Glomerular endothelial cell (primary cell): ENCODE data around the gene STAC. TPM values are rescaled to one million over a fixed set of nuclear protein-coding genes. Genes with fewer than 3 reads are reported as not detected.

Source experiments
- DNase-seq: peaks from one replicate; pipeline ENCODE4 v3.0.0-alpha.2; 2011; ENCODE audit warnings: low read depth, low spot score; ENCODE audit errors: extremely low read depth
- total RNA-seq: library from RNA; depleted of rRNA; stranded (reverse); fragments of >200 nt; gene quantifications from 2 replicates; pipeline ENCODE4 v1.2.3, GENCODE V29; 2015

Gene STAC
- total RNA-seq, 1 donor from 2014 or later = 7.4 TPM

DNA sequence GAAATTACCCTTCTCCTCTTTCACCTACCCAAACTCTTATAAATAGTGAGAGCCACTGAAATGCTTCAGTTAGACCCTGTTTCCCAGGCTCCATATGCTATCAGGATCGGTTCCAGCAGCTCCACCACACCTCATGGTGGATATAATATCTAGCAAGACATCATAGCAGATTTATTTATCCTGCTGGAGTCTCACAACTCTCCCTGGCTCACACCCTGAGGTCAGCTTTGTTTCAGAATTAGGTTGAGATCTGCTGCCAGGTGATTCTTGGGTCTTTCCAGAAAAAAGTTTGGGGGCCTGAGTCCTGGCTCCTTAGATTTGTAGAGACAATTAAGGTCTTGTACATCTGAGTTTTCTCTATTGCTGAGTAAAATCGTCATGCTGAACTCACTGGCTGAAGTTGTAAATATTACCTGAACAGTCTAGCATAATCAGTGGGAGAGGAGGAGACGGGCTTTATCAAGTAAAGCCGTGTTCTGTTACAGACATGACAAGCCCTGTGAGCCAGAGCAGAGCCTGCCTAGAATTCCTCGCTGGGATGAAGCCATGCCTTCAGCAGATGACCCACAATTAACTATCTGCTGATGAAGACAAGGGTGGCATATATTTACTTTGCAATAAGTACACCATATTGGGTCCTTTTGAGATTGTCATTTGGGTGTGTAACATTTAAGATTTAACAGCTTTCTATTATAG lies 131.6 kb downstream of the STAC start:
- DNase-seq = no peak

DNA sequence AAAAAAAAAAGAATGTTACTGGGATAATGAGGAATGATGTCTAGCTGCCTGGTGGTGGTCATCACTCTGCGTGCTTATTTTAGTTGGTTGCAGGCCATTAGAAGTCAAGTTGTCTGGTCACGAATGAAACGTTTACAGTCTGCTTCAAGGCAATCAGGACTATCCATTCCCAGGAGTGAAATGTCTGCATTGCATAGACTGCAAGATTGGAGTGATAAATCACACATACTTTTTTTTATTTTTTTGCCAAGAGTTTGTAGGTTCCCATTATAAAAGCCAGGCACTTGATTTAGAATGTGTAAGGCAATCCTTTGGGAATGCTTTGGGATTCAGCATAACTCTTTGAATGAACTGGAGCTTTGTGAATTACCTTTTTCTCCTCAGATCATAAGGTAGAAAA lies 132.3 kb downstream of the STAC start:
- DNase-seq = no peak

DNA sequence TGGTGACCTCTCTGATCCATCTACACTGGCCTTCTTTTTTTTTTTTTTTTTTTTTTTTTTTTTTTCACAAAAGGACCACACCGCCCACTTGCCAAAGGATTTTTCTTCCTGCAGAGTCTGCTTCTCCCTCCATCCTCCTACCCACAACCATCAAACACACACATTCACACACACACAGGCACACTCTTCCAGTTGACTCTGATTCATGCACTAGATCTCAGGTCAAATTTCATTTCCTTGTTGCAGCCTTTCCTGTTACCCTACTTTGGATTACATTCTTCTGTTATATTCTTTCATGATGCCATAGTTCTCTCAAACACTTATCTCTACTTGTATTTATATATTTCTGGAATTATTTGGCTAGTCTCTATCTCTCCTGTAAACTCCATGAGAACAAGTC lies 133.9 kb downstream of the STAC start:
- DNase-seq = no peak

DNA sequence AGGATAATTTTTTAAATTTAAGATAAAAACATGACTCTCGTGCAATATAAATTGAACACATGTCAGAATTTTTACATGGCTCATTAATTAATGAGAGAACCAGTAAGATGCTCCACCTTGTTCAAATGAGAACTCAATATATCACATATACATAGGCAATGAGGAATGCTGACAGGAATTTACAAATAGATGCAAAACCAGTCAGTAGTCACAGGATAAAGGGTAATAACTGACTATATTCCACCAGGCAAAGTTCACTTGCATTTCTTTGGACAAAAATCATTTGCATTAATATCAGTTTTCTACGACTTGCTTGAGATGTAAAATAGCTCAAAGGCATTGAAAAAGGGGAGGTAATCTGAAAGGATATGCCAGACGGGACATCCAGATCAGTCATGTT lies 139.4 kb downstream of the STAC start:
- DNase-seq = no peak

DNA sequence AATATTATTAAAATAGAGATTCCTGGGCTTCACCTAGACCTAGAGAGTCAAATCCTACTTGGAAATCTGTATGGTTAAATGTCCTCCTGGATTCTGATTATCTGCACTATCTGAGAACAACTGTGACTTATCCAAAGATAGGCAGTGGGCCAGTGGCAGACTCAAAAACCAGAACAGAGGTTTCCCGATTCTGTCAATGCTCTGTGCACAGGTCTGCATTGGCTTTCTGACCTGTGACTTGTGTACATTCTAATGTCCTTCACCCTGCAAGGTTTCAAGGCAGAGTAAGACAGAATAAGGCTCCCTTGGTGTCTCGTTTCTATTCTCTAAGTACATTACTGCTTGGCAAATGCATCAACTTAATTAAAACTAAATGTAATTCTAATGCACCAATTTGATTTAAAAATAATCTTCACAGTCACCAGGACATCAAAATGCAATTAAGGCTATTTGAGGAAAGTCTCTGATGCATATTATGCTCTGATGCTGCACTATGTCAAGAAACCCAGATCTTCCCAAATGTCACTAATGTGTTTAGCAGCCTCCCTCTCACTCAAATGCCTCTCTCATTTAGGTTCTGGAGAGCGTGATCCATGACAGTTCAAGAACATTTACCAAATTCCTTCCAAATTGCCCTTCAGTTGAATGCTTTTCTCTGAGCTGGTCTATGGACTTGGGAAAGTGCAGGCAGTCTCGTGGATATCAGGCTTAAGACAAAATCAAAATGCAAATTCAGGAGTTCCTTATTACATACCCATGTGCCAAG lies 140.1 kb downstream of the STAC start:
- DNase-seq = no peak

DNA sequence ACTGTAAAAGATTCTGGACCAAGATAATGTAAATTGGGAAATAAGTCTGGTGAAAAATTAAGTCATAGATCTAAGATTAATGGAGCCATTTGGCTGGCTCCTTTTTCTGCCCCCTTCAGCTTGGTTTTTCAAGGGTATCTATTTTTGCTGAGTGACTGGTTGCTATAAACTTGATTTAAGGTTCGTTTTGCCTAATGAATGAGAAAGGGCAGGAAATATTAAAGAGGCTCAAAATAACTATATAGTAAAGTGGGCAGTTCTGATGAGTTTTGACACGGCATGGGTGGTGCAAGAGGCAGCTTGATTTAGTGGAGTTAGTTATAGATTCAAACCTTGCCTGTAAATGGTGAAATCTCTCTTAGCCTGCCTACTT lies 140.7 kb downstream of the STAC start:
- DNase-seq = no peak

DNA sequence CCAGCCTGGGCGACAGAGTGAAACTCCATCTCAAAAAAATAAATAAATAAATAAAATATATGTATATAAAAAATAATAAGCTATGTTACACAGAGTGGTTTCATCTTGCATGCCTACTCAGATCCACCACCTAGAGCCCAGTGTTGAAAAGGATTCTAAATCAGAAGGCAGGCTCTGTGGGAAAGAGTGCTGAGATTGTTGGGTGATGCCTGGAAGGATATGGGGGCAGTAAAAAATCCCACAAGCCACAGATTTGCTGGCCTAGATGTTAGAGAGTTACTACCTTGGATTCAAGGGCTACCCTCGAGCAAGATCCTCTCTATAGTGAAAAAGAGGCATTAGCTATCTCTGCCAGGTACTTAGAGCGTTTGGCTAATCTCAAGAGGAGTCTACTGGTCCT lies 144.3 kb downstream of the STAC start:
- no peak for DNase-seq

DNA sequence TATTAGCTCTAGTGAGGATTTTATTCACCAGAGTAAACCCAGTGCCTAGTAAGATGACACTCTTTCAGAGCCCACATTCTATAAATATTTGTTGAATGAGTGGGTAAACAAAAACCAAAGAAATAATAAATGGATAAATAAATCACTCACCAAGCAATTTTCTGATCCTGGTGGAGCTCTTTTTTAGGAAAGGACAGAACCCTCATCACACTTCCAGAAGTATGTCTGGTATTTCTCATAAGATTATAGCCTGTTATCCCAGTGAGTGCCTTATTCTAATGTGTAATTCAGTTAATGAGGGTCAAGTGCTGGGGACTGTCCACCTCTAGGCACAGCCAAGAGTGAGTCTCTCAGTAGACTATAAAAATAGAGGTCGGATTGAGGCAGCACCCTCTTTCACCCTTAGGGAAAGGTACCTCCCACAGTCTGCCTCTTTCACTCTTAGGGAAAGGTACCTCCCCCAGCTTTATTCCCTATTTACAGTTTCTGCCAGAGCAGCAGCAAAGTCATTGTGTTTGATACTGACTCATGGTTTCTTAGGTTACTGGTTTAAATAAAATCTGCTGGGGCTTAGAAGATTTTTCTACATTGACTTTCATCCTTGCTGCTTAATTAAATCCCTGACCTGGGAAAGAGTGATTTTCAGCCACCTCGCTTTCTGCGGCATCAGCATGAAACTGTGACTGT lies 145.0 kb downstream of the STAC start:
- no peak for DNase-seq

DNA sequence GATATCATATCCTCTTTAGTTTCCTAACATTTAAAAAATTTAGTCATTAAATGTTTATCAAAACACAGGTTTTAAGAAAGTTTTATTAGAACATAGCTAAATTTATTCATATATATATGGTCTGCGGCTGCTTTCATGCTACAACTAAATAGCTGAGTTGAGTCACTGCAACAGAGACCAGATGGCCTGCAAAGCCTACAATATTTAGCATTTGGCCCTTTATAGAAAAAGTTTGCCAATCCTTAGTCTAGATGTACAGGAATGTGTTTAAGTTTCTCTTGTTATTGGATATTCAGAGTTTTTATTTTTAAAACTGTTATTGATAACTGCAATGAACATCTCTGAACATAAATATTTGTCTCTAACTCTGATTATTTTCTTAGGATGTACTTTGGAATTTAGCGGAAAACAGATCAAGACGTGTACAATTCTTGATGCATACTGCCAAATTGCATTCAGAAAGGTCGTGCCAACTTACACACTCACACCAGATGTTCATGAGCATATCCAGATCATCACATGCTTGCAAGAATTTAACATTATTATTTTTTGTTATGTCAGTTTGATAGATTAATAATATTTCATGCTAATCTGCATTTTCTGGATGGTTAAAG lies 157.9 kb downstream of the STAC start:
- DNase-seq = no peak

DNA sequence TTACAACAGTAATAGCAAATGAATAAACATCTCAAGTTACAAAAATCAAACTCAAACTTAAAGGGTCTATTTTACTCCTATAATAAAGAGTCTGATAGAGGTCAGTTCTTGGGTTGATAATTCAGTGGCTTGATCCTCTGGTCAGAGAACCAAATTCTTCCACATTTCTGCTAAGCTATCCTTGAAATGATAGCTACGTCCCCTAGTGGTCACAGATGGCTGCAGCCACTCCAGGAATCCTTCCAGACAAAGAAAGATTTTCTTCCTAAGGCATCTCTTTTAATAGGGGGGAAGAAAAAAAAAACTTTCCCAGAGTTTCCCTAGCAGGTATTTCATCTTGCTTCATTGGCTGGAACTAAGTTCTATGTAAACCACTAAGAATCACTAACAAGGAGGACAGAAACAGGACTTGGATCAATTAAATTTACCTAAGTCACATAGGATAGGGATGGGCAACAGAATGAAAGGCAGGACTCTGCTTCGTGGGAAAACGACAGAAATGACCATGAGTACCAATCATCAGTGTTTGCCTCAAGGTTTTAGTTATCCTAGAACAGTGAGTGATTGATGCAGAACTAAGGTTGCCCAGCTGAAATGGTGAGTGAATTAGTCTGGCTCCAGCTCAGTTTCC lies 160.7 kb downstream of the STAC start:
- DNase-seq = no peak

DNA sequence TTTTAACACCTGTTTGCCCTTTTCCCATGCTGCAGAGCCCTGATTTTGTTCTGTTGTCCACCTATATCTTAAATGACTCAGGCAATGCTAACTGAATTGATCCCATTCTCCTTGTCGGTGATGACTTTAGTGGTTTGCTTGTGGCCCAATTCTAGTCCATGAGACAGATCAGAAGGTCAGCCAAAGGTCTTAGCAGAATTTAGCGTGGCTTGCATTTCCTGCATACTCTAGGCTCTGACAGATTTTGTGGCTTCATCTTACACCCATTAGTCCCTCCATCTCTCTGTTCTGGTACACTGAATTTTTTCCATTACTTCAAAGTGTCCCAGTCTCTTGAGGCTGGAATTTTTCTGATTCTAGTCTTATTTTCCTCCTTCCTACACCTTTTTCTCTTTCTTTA lies 161.9 kb downstream of the STAC start:
- DNase-seq = no peak

DNA sequence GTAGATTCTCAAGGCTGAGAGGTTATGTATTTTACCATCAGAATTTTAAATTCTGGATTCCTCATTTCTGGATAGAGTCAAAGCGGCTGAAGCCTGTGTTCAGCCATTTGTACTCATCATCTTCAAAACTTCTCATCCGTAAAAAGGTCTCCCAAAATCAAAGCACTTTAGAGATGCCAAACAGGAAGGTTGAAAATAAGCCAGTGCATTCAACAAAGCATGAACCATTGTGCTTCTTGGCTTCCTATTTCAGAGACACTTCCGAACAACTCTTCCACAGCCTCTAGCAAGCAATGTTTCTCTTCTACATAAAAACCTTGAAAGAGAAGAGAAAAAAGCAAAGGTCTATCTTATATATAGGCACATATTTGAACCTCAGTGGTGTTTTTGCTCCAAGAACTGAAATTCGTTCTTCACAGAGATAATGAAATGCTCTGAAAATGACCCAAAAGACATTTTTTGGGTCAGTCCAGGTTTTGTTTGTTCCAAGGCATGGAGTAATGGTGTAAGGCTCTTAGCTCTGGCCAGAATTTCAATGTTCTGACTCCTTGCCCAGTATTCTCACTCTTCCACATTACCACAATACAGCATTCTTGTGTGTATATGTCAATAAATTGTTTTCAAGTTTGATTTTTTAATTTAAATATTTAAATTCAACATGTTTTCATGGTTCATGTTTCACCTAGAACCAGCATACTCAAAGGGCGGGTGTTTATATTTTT lies 163.1 kb downstream of the STAC start:
- DNase-seq = no peak

DNA sequence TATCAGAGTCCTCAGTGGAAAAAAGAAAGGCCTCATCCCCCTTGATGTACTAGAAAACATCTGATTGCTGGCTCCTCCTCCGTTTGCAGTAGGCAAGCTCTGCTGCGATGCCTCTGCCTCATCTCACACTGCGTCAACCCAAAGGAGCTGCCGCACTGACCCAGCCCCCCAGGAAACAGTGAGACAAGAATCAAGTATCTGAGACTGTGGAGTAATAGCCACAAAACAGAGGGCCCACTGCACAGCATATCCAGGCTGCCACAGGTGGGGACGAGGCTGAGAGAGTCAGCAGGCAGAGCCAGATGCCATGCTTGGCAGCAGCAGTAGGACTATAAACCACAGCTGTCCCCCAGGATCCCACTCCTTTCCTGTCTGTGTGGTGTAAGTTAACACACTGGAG lies 165.9 kb downstream of the STAC start:
- DNase-seq = no peak

DNA sequence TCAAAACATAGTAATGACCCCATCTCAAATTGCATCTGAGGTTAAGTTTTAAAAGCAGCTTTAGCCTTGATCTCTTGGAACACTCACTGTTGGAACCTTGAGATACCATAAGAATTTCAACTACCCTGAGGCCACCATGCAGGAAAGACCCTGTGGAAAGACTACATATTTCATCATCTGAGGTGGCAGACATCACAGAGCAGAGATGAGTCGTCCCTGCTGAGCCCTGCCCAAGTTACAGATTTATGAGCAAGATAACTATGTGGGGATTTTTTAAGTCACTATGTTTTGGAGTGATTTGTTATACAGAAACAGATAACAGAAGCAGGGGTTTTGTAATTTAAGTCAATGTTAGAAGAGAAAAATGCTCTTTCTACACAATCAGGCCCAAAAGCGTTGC lies 168.4 kb downstream of the STAC start:
- DNase-seq = no peak

DNA sequence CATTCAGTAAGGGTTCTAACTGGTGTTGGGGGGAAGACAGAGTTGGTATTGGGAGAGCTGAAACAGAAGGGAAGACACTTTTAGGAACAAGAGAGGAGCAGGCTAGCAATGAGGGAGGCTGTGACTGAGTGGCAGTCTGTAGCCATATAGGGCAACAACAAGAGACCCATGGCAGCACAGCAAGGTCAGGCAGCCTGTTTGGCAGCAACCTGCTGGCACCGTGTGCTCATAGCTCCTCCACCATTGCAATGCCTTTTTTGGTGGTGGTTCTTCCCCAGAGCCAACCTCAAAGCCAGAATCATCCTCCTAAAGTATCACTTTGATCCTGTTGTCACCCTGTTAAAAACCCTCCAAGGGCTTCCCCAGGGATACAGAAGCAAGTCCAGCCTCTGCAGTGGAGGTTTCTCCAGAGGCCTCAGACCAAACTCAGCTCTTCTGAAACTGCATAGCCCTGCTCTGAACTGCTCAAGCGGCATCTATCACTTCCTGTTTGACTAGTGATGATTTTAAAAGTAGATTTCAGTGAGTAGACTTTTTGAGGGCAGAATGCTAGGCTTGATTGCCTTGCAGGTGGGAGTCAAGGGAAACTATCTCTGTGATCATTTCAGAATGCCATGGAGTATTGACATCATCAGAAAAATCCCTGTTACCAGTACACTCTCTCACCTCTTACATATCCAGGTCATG lies 176.9 kb downstream of the STAC start:
- DNase-seq = no peak

DNA sequence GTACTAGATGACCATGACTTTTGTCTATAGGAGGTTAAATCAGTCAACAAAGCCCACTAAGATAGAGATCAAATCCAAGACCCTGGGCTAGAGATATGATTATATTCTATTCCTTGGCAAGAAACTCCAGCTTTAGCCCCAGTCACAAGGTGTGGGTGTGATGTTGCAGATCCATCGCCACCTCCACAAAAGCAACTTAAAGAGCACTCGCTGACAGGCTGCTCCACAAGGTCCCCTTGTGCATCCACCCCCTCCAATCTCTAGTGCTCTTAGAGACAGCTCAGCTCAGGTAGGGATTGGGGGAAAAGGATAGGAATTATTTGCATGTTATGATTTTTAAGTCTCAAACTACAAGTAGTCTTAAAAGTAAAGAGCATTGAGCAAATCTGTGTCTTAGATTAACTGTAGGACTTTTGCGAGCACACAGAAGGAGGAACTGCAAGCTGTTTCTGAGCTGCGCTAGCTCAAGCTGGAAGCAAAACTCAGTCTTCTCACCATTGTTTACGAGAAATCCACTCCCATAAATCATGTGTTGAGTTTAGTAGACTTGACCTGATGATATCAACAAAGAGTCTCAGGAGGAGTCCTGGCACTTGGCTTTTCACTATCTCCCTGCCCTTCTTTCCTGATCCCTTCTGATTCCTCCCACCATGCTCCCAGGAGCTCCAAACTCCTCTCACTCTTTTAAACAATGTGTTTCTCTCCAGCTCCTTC lies 177.6 kb downstream of the STAC start:
- DNase-seq = no peak

DNA sequence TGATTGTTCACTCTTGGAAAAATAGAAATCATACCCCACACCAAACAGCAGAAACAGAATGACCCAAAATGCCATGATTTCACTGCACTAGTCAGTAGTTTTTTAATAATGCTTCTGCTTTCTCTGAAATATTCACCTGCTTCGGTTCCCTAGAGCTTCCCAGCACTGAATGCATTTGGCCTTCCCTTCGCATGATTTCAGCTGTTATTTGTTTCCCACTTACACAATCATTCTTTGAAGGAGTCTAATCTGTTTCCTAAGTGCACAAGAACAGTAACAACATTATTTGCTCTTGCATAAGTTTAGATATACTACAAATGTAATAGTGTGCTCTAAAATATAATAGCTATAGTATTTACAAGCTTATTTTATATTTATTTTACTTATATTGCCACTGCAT lies 178.7 kb downstream of the STAC start:
- DNase-seq = no peak

DNA sequence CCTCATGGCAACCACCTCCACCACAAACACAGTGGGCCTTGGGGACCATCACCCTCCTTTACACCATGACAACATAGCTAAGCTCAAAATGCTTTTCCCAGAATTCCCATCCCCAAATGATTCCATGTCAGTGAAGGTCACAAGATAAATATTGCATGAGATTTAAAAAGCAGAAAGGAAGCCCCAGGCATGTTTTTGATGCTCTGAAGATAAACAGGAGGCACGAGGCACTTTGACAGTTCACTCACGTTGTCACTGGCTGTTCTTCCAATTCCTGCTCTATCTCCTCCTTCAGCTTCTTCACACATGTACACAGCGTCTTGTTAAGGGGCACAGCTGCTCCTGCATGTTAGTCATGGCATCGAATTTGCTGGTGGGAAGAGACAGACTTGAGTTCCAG lies 180.4 kb downstream of the STAC start:
- DNase-seq = no peak

DNA sequence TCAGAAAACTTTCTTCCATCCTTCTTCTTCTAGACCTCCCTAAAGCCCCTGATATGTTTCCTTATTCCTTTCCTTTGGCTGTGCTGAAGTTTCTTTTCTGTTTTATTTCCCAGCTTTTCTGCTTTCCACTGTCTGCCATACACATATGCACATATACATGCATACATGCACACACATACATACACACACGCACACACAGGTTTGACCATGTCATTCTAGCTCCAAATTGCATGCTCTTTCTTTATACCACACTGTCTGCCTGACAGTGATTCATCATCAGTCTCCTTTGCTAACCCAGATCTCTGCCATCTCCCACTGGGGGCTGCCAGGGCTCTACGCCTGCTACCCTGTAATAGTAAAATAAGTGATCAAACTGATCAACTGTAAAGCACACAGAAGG lies 181.3 kb downstream of the STAC start:
- DNase-seq = no peak
